ENCODE measurements around the gene CST3.

GRCh38 chr20:23645575-23645974, 7.8 kb upstream of the CST3 start:
- TF ChIP-seq, protein P1, sequence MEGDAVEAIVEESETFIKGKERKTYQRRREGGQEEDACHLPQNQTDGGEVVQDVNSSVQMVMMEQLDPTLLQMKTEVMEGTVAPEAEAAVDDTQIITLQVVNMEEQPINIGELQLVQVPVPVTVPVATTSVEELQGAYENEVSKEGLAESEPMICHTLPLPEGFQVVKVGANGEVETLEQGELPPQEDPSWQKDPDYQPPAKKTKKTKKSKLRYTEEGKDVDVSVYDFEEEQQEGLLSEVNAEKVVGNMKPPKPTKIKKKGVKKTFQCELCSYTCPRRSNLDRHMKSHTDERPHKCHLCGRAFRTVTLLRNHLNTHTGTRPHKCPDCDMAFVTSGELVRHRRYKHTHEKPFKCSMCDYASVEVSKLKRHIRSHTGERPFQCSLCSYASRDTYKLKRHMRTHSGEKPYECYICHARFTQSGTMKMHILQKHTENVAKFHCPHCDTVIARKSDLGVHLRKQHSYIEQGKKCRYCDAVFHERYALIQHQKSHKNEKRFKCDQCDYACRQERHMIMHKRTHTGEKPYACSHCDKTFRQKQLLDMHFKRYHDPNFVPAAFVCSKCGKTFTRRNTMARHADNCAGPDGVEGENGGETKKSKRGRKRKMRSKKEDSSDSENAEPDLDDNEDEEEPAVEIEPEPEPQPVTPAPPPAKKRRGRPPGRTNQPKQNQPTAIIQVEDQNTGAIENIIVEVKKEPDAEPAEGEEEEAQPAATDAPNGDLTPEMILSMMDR (optimal IDR thresholded peaks at IDR 0.05 in 1 of 3, IDR thresholded peaks at IDR 0.05 in 1 of 3, conservative IDR thresholded peaks at IDR 0.05 in 1 of 3; ENCODE audit: extremely low read depth in 1 of 3, insufficient read depth in 2 of 3, low read length in 3 of 3) = no peak
- no peak for TF ChIP-seq EZH2 (IDR thresholded peaks at IDR 0.05; ENCODE audit: low read length)
